HG03520 (cell line): Measurements from ENCODE around the gene RASAL1.

Source experiments
- ATAC-seq: cut with Tn5 transposase; IDR thresholded peaks from one replicate; pipeline ENCODE4 v1.9.1; 2021; ENCODE audit warnings: mild to moderate bottlenecking, moderate library complexity; ENCODE audit not compliant: unreplicated experiment

The RASAL1 gene

GRCh38 chr12:113099364-113099763 lies 36.2 kb downstream of the RASAL1 start:
- no peak for ATAC-seq

GRCh38 chr12:113098441-113099028 lies 37.0 kb downstream of the RASAL1 start:
- ATAC-seq: no peak

GRCh38 chr12:113097716-113098440 lies 37.7 kb downstream of the RASAL1 start:
- no peak for ATAC-seq

- no peak for ATAC-seq
These were observed 38.7 kb downstream of the RASAL1 start for GRCh38 chr12:113096675-113097461.

GRCh38 chr12:113095405-113095804 lies 40.2 kb downstream of the RASAL1 start:
- ATAC-seq: no peak

- no peak for ATAC-seq
These were observed 40.8 kb downstream of the RASAL1 start for GRCh38 chr12:113094738-113095137.

GRCh38 chr12:113093409-113094101 lies 42.0 kb downstream of the RASAL1 start:
- ATAC-seq: no peak

GRCh38 chr12:113092607-113093408 lies 42.8 kb downstream of the RASAL1 start:
- ATAC-seq: no peak

GRCh38 chr12:113091506-113091905 lies 44.1 kb downstream of the RASAL1 start:
- ATAC-seq: no peak

- ATAC-seq: no peak
These were observed 44.8 kb downstream of the RASAL1 start for GRCh38 chr12:113090740-113091139.

GRCh38 chr12:113089839-113090238 lies 45.7 kb downstream of the RASAL1 start:
- ATAC-seq: no peak

- no peak for ATAC-seq
These were observed 46.4 kb downstream of the RASAL1 start for GRCh38 chr12:113088971-113089756.

GRCh38 chr12:113088037-113088436 lies 47.5 kb downstream of the RASAL1 start:
- ATAC-seq: no peak

GRCh38 chr12:113087193-113087592 lies 48.4 kb downstream of the RASAL1 start:
- no peak for ATAC-seq

- ATAC-seq: no peak
These were observed 49.1 kb downstream of the RASAL1 start for GRCh38 chr12:113086249-113087164.

GRCh38 chr12:113083863-113084435 lies 51.6 kb downstream of the RASAL1 start:
- ATAC-seq: no peak

- no peak for ATAC-seq
These were observed 52.9 kb downstream of the RASAL1 start for GRCh38 chr12:113082486-113083148.

- ATAC-seq: no peak
These were observed 53.7 kb downstream of the RASAL1 start for GRCh38 chr12:113081873-113082272.
